Measurements from ENCODE around the gene ZNF274.
"Not testable (repeated sequence)": the region's sequence is repeated elsewhere in the genome, so short reads cannot be mapped to it uniquely, and the experiment has no call there.

ZNF274 gene

DNA sequence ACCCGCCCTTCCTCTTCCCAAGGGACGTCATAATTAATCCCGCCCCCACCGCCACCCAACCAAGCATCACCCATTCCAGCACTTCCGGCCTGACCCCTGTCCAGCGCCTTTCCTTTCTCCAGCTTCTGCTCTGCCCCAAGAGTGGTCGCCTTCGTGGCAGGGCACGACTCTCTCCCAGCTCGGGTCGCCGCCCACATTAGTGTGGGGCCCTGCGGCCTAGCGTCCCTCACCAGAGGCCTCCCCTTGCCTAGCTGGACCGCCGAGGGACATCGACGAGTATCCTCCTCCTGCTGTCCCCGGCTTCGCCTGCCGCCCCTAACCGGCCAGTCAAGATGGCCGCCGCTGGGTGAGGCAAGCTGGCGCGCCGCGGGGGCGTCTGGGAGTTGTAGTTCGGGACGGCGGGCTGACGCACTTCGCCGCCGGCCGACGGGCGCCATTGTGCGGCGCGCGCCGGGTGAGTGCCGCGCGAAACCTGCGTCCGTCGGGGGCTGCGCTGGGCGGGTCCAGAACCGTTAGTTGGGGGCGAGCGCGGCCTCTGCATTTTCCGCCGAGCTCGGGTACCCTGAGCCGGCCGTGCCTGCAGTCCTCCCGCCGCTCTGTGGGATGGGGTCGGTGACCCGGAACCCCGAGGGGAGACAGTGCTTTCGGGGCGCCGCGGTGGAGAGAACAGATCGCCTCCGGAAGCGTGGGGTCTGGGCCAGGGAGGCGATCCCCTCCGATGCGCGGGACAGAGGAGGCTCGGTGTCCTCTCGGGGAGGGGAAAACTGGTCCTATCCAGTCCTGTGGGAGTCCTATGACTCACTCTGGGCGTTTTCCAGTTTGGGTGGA is at the start of gene ZNF274:
Gene ZNF274 (plus strand): TSS at position 73 of the 828 bp plus-strand sequence. CDS start 905 bp downstream, outside the sequence.
- DNase-seq = peak; percentile 95

- DNase-seq = no peak
These were observed 48.6 kb upstream of the ZNF274 start for GRCh38 chr19:58134244-58134643.

- no peak for DNase-seq
These were observed 37.0 kb upstream of the ZNF274 start for GRCh38 chr19:58145849-58146248.

DNA sequence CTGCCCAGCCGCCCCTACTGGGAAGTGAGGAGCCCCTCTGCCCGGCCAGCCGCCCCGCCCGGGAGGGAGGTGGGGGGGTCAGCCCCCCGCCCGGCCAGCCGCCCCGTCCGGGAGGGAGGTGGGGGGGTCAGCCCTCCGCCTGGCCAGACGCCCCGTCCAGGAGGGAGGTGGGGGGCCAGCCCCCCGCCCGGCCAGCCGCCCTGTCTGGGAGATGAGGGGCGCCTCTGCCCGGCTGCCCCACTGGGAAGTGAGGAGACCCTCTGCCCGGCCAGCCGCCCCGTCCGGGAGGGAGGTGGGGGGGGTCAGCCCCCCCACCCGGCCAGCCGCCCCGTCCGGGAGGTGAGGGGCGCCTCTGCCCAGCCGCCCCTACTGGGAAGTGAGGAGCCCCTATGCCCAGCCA is 35.4 kb upstream of the ZNF274 start:
- not testable (repeated sequence) for DNase-seq

GRCh38 chr19:58150328-58150921 is 32.4 kb upstream of the ZNF274 start, which contains the start of gene ZNF329:
ZNF329 (minus strand) TSS chr19:58150789; CDS start chr19:58129503, 21,286 bp downstream.
- DNase-seq = peak; percentile 82

DNA sequence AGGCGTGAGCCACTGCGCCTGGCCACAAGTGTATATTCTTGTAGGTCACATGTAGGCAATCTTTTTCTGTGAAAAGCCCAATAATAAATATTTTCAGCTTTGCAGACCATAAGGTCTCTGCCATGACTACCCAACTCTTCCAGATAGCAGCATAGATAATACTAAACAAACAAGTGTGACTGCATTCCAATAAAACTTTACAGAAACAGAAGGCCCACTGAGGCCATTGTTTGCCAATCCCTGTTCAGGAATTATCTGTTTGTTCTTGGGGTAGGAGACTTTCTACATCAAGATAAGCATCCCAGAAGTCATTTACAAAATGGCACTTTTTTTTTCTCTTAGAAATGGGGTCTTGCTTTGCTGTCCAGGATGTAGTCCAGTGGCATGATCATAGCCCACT is 29.5 kb upstream of the ZNF274 start:
- DNase-seq = no peak

- DNase-seq = peak; percentile 56
These were observed 28.6 kb upstream of the ZNF274 start for GRCh38 chr19:58154287-58154678.

GRCh38 chr19:58154679-58155648 is 27.9 kb upstream of the ZNF274 start:
- peak; percentile 94 for DNase-seq

GRCh38 chr19:58157045-58157728 is 25.7 kb upstream of the ZNF274 start:
- DNase-seq = no peak

DNA sequence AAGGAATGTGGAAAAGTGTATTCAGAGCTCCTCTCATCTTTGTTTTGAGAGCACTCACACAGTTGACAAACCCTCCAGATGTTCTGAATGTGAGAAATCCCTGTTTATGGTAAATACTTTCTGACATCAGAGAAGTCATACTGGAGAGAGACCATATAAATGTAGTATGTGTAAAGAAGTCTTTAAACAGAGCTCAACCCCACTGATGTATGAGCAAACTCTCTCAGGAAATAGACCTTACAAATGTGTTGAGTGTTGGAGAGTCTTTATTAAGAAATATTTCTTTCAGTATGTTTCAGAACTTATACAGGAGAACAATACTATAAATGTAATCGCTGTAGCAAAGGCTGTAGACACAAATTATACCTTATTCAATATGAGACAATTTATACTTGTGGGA is 16.6 kb upstream of the ZNF274 start:
- no peak for DNase-seq

DNA sequence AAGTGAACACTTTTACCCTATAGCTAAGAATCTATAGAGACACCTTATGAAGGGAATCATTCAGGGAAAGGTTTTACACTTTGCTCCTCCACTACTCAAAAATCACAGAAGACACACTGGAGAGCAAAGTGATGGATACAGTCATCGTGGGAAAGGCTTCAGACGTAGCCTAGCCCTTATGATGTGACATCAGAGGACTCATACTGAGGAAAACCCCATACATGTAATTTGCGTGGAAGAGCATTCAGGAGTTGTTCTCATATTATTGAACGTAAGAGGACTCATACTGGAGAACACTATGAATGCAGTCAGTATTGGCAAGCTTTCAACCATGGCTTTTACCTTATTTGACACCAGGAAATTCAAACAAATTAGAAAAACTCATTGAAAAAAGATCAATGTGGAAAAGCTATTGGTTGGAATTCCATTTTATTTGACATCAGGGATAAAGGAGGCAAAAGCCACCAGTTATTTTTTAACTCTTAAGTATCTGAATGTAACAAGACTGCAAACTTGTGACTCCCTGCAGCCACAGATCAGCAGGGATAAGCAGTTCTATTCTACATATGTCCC is 16.1 kb upstream of the ZNF274 start:
- no peak for DNase-seq

GRCh38 chr19:58170860-58171259 is 12.0 kb upstream of the ZNF274 start:
- DNase-seq = peak; percentile 37

DNA sequence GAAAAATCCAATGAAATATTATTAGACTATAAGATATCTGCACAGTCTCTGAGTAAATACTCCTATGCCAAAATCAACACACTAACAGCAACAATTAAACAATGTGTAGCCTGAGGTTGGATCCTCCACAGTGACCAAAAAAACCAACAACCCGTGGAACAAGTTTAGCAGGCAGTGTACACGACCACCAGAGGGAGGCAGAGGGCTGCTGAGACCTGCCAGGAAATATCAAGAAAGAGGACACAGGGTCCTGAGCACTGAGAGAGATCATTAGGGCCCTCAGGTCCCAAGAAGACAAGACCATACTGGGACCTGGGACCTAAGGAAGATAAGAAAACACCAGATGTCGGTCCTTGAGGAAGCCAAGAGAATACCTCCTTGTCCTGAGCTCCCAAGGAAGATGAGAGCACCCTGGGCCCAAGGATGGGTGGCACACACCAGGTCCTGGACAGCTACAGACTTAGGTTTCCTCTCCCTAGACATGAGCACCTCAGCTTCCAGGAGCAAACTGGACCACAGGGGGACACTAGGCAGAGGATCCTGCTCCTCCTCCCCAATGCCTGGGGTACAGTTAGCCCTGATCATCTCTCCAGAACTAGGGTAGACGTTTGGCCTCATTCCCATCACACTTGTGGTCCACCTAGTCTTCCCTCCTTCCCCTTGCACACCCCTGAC is 822 bp upstream of the ZNF274 start:
- peak; percentile 58 for DNase-seq

DNA sequence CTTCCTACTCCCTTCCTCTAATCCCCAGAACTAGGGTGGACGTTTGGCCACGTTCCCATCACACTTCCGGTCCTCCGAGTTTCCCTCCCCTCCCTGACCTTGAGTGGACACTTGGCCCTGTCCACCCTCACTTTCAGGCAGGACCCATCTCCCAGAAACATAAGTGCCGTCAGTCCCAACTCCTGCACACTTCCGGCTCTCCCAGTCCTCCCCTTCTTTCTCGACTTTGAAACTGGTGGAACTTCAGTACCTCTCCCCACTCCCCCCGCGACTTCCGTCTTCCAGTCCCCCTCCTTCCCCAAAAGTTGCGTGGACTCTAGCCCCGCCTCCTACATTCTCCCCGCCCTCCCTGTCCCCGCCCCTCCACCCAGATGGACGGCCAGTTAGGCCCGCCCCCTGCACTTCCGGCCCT is 278 bp upstream of the ZNF274 start:
- DNase-seq = no peak

- peak; percentile 34 for DNase-seq
These were observed 955 bp downstream of the ZNF274 start for GRCh38 chr19:58183817-58184215.

- DNase-seq = no peak
These were observed 14.2 kb downstream of the ZNF274 start for GRCh38 chr19:58196901-58197616.

GRCh38 chr19:58203814-58204475 is 21.1 kb downstream of the ZNF274 start:
- DNase-seq = no peak

DNA sequence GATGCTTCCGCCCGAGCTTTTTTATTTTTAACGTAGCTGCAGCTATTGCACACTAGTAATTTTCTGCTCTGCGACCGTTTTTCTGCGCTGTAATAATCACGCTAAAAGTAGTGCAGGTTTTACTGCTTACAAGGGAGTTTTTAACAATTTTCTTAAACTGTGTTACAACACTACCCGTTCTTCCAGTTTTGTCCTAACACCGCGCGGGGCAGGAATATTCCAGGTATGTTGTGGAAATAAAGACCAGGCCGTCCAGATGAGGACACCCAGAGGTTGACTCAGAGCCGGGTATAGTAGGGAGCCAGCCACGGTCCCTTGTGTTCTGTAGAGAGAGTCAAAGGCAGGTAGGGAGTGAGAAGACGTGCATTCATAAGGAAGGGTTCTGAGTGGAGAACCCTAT is 21.7 kb downstream of the ZNF274 start:
- no peak for DNase-seq

DNA sequence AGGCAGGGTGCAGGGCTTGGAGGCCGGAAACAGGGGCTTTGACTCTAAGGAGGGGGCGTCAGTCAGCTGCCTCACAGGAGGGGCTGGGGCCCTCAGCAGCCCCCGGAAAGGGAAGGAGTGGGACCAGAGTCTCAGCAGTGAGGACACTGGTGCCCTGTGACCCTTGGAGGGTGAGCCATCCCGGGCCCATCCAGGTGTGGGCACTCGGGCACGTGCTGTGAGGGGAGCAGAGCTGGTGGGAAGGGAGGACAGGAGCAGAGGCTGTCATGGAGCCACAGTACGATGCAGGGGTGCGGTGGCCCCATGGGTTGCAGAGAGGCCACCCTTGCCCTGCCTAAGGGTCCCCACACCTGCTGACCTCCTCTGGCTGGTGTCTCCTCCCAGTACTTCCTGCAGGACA is 26.7 kb downstream of the ZNF274 start:
- no peak for DNase-seq

Data from T1000 (cell line).